Activated CD4-positive, alpha-beta T cell treated with anti-CD3 and anti-CD28 coated beads for 36 hours (primary cell): ENCODE data around the gene QDPR. TPM values are rescaled to one million over a fixed set of nuclear protein-coding genes. Genes with fewer than 3 reads are reported as not detected.
"Not testable (repeated sequence)": the region's sequence is repeated elsewhere in the genome, so short reads cannot be mapped to it uniquely, and the experiment has no call there.

ENCODE experiments used
- ATAC-seq: fragments of 200-7000 bp; cut with Tn5 transposase; one replicate; pipeline ENCODE4 v1.10.0; 2021; ENCODE audit warnings: mild to moderate bottlenecking, moderate library complexity
- CTCF ChIA-PET: fragments of 350-600 bp; sonication (Branson Sonifier 250); formaldehyde crosslinking; loops from one replicate; lab custom pipeline; 2021; ENCODE audit warnings: antibody characterized with exemption; lab: Charles Lee
- POLR2A ChIA-PET: fragments of 350-600 bp; sonication (Branson Sonifier 250); formaldehyde crosslinking; loops from one replicate; lab custom pipeline; 2021; ENCODE audit warnings: antibody characterized with exemption, inconsistent platforms; lab: Charles Lee
- DNase-seq: peaks from one replicate; pipeline ENCODE4 v3.0.0-alpha.2; 2020
- H3K27ac Mint-ChIP-seq: one replicate; pipeline ENCODE4 v1.8.0; 2021; ENCODE audit warnings: mixed read lengths
- H3K27me3 Mint-ChIP-seq: one replicate; pipeline ENCODE4 v1.8.0; 2021; ENCODE audit warnings: mixed read lengths
- H3K36me3 Mint-ChIP-seq: one replicate; pipeline ENCODE4 v1.8.0; 2021; ENCODE audit warnings: low read depth, mixed read lengths
- H3K4me1 Mint-ChIP-seq: one replicate; pipeline ENCODE4 v1.8.0; 2021; ENCODE audit warnings: mixed read lengths
- H3K4me3 Mint-ChIP-seq: one replicate; pipeline ENCODE4 v1.8.0; 2021; ENCODE audit warnings: mild to moderate bottlenecking, moderate library complexity, mixed read lengths
- H3K9me3 Mint-ChIP-seq: one replicate; pipeline ENCODE4 v1.8.0; 2021; ENCODE audit warnings: low read depth, mixed read lengths
- intact Hi-C, 2 experiments: fragments of 100-400 bp; cut with DNase I in 1 of 2; cut with micrococcal nuclease in 1 of 2; formaldehyde crosslinking; loops; one replicate each; pipeline versions ENCODE4 v1.14.2 to v1.15.1; 2022 to 2024; cut with DNase I, micrococcal nuclease
- total RNA-seq, 2 experiments: library from RNA; stranded (reverse); gene quantifications; one replicate each; pipeline ENCODE4 v1.2.3, GENCODE V29; 2021

Gene QDPR
- total RNA-seq, 2 experiments from 2014 or later = 34.5 to 34.6 TPM

DNA sequence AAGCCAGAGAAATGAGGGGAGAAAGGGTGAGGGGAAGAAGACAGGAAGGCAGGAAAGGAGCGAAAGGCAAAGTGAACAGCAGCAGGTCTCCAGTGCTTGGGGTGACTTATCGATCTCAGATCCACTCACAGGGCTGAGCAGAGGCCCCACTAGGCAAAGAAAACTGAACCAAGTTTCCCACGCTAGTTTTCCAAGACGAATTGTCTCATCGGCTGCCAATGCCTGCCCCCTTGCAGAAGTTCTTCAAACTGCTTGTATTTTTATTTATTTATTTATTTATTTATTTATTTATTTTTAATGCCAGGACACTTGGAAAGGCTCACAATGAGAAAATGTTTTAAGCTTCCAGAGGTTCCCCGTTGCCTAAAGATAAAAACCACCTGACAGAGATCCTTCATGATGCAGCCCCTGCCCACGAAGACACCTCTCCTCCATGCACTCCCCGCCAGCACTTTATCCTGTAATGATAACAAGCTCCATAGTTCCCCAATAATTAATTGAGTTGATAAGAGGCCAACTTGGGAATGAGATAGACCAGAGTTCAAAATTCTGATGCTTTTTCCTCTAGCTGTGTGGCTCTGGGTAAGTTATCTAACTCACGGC, 43.2 kb downstream of the QDPR start:
- Mint-ChIP-seq H3K4me1 (peaks cover 2% of the 10 kb centered on the region), H3K36me3 (no peaks in the 10 kb centered on the region), H3K9me3 (no peaks in the 10 kb centered on the region), H3K4me3 (no peak overlapping the region), H3K27me3 (no peaks in the 10 kb centered on the region), H3K27ac (no peak overlapping the region)
- intact Hi-C loops = loop anchor here (1.0 to 5.0 kb wide), 2 partner anchors 131 to 1178 kb away; no protein-coding TSS in a partner anchor
- ChIA-PET CTCF (interaction anchor here (0.6 to 1.6 kb wide), 4 partner anchors 45 to 510 kb away, joined by 3 to 8 read pairs (median 3); no protein-coding TSS in a partner anchor), POLR2A (no interaction called here)
- no peak for ATAC-seq
- DNase-seq = peak; percentile 23

DNA sequence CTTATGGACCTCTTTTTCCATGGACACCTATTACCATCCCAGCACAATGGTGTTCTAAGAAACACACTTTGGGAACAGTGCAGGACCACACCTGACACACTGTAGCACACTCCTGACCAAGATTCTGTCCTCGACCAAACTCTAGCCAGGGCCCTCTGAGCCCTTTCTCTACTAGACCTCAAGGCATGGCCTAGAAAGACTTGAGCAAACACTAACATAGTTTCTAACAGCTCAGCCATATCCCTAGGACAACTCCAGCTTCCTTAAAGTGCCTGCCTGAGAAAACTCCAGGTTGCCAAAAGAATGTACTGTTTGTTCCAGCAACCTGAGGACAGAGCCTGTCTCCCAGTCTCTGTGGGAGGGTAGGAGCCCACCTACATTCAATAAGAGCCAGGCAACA, 48.3 kb downstream of the QDPR start:
- ATAC-seq (no peak), DNase-seq (no peak)
- no peak overlapping the region for H3K27ac Mint-ChIP-seq
- ChIA-PET CTCF (interaction anchor here (0.6 kb wide), 1 partner anchor 16 kb away, joined by 6 read pairs; no protein-coding TSS in a partner anchor), POLR2A (no interaction called here)
- H3K4me1 Mint-ChIP-seq = no peaks in the 10 kb centered on the region
- H3K4me3 Mint-ChIP-seq = no peak overlapping the region
- no peaks in the 10 kb centered on the region for H3K9me3 Mint-ChIP-seq
- H3K27me3 Mint-ChIP-seq = no peaks in the 10 kb centered on the region
- intact Hi-C loops = no loop called here
- H3K36me3 Mint-ChIP-seq = peaks cover 3% of the 10 kb centered on the region

DNA sequence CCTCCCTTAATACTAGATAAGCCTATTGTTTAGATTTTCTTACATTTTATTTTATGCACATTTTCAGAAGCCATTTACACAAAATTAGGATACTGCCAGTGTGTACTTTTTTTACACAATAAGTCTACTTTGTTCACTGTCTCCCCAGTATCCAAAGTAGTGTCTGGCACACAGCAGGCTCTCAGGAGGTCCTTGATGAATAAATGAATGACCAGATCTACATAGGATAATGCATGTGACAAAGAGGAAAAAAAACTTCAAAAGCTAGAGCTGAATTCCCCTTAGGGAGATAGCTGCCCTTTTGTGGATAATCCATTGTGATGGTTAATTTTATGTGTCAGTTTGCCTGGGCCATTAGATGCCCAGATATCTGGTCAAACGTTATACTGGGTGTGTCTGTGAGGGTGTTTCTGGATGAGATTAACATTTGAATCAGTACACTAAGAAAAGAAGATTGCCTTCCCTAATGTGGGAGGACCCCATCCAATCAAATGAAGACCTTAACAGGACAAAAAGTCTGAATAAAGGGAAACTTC, 61.6 kb downstream of the QDPR start:
- H3K9me3 Mint-ChIP-seq = peaks cover 2% of the 10 kb centered on the region
- intact Hi-C loops = no loop called here
- CTCF ChIA-PET = interaction anchor here (0.7 to 1.9 kb wide), 4 partner anchors 22 to 534 kb away, joined by 3 to 5 read pairs (median 3); no protein-coding TSS in a partner anchor
- DNase-seq (no peak), ATAC-seq (no peak)
- POLR2A ChIA-PET = no interaction called here
- no peak overlapping the region for H3K27ac Mint-ChIP-seq
- no peaks in the 10 kb centered on the region for H3K4me1 Mint-ChIP-seq
- H3K36me3 Mint-ChIP-seq = no peaks in the 10 kb centered on the region
- H3K27me3 Mint-ChIP-seq = peaks cover 6% of the 10 kb centered on the region
- H3K4me3 Mint-ChIP-seq = no peak overlapping the region

DNA sequence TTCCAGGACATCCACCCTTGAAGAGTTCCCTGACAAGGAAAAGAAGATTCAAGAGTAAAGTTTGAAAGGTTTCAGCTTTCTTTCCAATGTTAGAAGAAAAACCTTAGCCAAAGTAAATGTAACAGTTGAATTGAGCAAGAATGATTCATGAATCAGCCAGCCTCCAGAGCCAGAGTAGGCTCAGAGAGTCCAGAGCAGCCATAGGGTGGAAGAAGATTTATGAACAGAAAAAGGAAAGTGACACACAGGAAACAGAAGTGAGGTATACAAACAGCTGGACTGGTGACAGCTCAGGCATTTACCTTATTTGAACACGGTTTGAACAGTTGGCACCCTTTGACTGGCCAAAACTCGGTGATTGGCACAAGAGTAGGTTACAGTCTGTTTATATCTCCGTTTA, 63.2 kb downstream of the QDPR start:
- ChIA-PET CTCF (interaction anchor here (0.7 to 2.5 kb wide), 8 partner anchors 12 to 532 kb away, joined by 3 to 20 read pairs (median 6); no protein-coding TSS in a partner anchor), POLR2A (no interaction called here)
- intact Hi-C loops = loop anchor here in 1 of 2 experiments (5.0 to 10.0 kb wide), 3 partner anchors 166 to 654 kb away; no protein-coding TSS in a partner anchor
- DNase-seq (no peak), ATAC-seq (peak; percentile 58)
- H3K27ac Mint-ChIP-seq = no peak overlapping the region
- H3K36me3 Mint-ChIP-seq = no peaks in the 10 kb centered on the region
- H3K9me3 Mint-ChIP-seq = peaks cover 2% of the 10 kb centered on the region
- H3K27me3 Mint-ChIP-seq = peaks cover 6% of the 10 kb centered on the region
- no peaks in the 10 kb centered on the region for H3K4me1 Mint-ChIP-seq
- H3K4me3 Mint-ChIP-seq = no peak overlapping the region

DNA sequence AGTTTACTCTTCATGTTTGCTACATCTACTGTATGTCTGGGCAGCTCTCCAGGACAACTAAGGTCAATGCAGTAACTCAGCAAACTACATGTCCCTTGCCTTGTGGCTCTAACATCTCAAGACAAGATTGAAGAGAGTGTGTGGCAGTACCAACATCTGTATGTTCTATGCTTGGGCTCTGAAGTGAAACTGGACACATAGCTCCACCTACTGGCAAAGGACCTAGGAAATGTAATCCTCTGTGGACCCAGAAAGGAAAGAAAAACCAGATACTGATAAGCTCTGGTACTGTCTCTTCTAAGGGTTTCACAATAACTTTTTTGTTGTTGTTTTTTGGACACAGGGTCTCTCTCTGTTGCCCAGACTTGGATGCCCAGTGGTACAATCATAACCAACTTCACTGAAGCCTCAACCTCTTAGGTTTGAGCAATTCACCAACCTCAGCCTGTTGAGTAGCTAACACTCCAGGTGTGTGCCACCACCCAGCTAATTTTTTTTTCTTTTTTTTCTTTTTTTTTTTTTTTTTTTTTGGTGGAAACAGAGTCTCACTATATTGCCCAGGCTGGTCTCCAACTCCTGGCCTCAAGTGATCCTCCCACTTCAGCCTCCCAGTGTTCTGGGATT, 64.1 kb downstream of the QDPR start:
- CTCF ChIA-PET = interaction anchor here (0.5 to 2.5 kb wide), 27 partner anchors 9 to 1157 kb away, joined by 3 to 20 read pairs (median 3); no protein-coding TSS in a partner anchor
- Mint-ChIP-seq H3K27ac (no peak overlapping the region), H3K4me1 (no peaks in the 10 kb centered on the region), H3K27me3 (peaks cover 6% of the 10 kb centered on the region), H3K36me3 (no peaks in the 10 kb centered on the region), H3K9me3 (peaks cover 2% of the 10 kb centered on the region), H3K4me3 (no peak overlapping the region)
- intact Hi-C loops = loop anchor here (1.0 to 10.0 kb wide), 6 partner anchors 100 to 1157 kb away; no protein-coding TSS in a partner anchor
- ATAC-seq = peak; percentile 89
- peak; percentile 67 for DNase-seq
- POLR2A ChIA-PET = interaction anchor here (0.6 to 1.2 kb wide), 2 partner anchors 42 to 986 kb away, joined by 3 to 13 read pairs; no protein-coding TSS in a partner anchor

DNA sequence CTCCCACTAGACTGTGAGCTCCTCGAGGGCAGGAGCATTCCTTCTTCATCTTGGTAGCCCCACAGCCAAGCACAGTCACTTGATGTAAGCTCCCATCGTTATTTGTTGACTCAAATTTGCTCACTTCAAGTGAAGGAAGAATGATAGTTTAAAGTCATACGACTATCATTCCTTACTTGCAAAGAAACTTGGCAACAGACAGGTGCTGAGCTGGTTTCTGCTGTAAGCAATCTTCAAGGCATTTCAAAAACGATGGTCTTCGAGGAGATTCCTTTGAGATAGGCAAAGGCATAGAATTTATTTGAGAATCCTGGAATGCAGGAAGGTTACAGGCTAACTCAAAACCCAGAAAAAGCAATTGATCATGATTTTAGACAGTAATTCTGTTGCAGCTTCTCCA, 64.8 kb downstream of the QDPR start:
- DNase-seq (no peak), ATAC-seq (no peak)
- Mint-ChIP-seq H3K27me3 (peaks cover 4% of the 10 kb centered on the region), H3K4me3 (no peak overlapping the region), H3K36me3 (no peaks in the 10 kb centered on the region), H3K27ac (no peak overlapping the region), H3K4me1 (no peaks in the 10 kb centered on the region), H3K9me3 (peaks cover 3% of the 10 kb centered on the region)
- ChIA-PET CTCF (interaction anchor here (0.6 to 2.5 kb wide), 17 partner anchors 10 to 697 kb away, joined by 3 to 20 read pairs (median 4); no protein-coding TSS in a partner anchor), POLR2A (interaction anchor here (1.2 kb wide), 1 partner anchor 41 kb away, joined by 13 read pairs; no protein-coding TSS in a partner anchor)
- intact Hi-C loops = loop anchor here (1.0 to 10.0 kb wide), 6 partner anchors 100 to 1156 kb away; no protein-coding TSS in a partner anchor

DNA sequence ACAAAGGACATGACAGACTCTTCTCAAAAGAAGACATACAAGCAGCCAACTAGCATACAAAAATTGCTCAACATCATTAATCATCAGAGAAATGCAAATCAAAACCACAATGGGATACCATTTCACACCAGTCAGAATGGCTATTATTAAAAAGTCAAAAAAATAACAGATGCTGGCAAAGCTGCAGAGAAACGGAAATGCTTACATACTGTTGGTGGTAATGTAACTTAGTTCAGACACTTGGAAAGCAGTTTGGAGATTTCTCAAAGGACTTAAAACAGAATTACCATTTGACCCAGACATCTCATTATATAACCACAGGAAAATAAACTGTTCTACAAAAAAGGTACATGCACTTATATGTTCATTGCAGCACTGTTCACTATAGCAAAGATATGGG, 69.4 kb downstream of the QDPR start:
- H3K9me3 Mint-ChIP-seq, H3K4me1 Mint-ChIP-seq, POLR2A ChIA-PET, ATAC-seq, DNase-seq, CTCF ChIA-PET, H3K27me3 Mint-ChIP-seq, H3K4me3 Mint-ChIP-seq, H3K27ac Mint-ChIP-seq, H3K36me3 Mint-ChIP-seq: not testable (repeated sequence)
- intact Hi-C loops = loop anchor here in 1 of 2 experiments (10.0 kb wide), 1 partner anchor 648 kb away; no protein-coding TSS in a partner anchor

DNA sequence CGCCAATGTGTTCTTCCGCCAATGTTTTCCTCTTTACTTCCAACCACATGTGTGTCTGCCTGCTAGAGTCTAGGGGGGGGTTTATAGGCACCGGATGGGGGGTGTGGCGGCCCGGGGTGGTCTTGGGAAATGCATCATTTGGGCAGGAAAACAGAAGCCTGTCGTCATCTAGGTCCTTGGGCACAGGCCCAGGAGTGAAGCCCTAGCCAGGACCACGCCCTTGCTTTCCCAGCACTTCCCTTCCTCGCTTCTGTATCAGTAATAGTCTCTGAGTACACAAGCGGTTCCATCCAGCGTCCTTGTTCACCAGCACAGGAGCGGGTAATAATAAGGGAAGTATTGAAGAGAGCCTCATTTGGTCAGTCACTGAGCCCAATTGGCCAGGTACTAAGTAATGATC, 74.5 kb downstream of the QDPR start:
- ATAC-seq (no peak), DNase-seq (no peak)
- ChIA-PET POLR2A (no interaction called here), CTCF (no interaction called here)
- no peak overlapping the region for H3K27ac Mint-ChIP-seq
- H3K36me3 Mint-ChIP-seq = no peaks in the 10 kb centered on the region
- H3K27me3 Mint-ChIP-seq = peaks cover 2% of the 10 kb centered on the region
- peaks cover 3% of the 10 kb centered on the region for H3K9me3 Mint-ChIP-seq
- no peak overlapping the region for H3K4me3 Mint-ChIP-seq
- no peaks in the 10 kb centered on the region for H3K4me1 Mint-ChIP-seq
- intact Hi-C loops = no loop called here

DNA sequence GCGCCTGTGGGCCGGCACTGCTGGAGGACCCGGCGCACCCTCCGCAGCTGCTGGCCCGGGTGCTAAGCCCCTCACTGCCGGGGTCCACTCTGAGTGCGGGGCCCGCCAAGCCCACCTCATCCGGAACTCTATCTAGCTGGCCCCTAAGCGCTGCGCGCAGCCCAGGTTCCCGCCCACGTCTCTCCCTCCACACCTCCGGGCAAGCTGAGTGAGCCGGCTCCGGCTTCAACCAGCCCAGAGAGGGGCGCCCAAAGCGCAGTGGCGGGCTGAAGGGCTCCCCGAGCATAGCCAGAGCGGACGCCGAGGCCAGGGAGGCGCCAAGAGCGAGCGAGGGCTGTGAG, 75.2 kb downstream of the QDPR start:
- no peaks in the 10 kb centered on the region for H3K36me3 Mint-ChIP-seq
- H3K27ac Mint-ChIP-seq = no peak overlapping the region
- no peaks in the 10 kb centered on the region for H3K4me1 Mint-ChIP-seq
- CTCF ChIA-PET = interaction anchor here (1.0 kb wide), 1 partner anchor 113 kb away, joined by 3 read pairs; no protein-coding TSS in a partner anchor
- DNase-seq (no peak), ATAC-seq (no peak)
- intact Hi-C loops = no loop called here
- POLR2A ChIA-PET = no interaction called here
- H3K9me3 Mint-ChIP-seq = no peaks in the 10 kb centered on the region
- peaks cover 2% of the 10 kb centered on the region for H3K27me3 Mint-ChIP-seq
- H3K4me3 Mint-ChIP-seq = no peak overlapping the region
